HEK293 (cell line): ENCODE results near the gene SULT4A1.

Experiments
- SALL2 ChIP-seq: fragments of 450-650 bp; formaldehyde crosslinking; IDR thresholded peaks from 2 replicates; pipeline ENCODE4 v1.5.0; 2017; ENCODE audit warnings: missing biosample characterization, mild to moderate bottlenecking, missing genetic modification characterization, borderline replicate concordance
- ZBTB8A ChIP-seq: fragments of 450-650 bp; formaldehyde crosslinking; IDR thresholded peaks from 2 replicates; pipeline ENCODE4 v1.5.1; 2016; ENCODE audit warnings: missing biosample characterization, missing genetic modification characterization
- ZNF37A ChIP-seq: fragments of 450-650 bp; IDR thresholded peaks from 2 replicates; pipeline ENCODE4 v1.5.1; 2018; ENCODE audit warnings: missing biosample characterization, missing genetic modification characterization
- ZNF510 ChIP-seq: fragments of 450-650 bp; formaldehyde crosslinking; IDR thresholded peaks from 2 replicates; pipeline ENCODE4 v1.5.1; 2018; ENCODE audit warnings: mild to moderate bottlenecking, missing genetic modification characterization, missing biosample characterization; ENCODE audit not compliant: insufficient replicate concordance
- ZNF555 ChIP-seq: fragments of 450-650 bp; formaldehyde crosslinking; conservative IDR thresholded peaks from 2 replicates; pipeline ENCODE4 v1.5.1; 2017; ENCODE audit warnings: missing biosample characterization, mild to moderate bottlenecking, missing genetic modification characterization, inconsistent platforms
- TF ChIP-seq, protein P1 (sequence below): fragments of 450-650 bp; formaldehyde crosslinking; IDR thresholded peaks from 2 replicates; pipeline ENCODE4 v1.5.1; 2016; ENCODE audit warnings: missing biosample characterization, missing genetic modification characterization
- TF ChIP-seq, protein P2 (sequence below): fragments of 450-650 bp; formaldehyde crosslinking; optimal IDR thresholded peaks from 2 replicates; pipeline ENCODE3; 2016; ENCODE audit warnings: missing biosample characterization, mild to moderate bottlenecking, missing genetic modification characterization
- TF ChIP-seq, protein P3 (sequence below): fragments of 450-650 bp; formaldehyde crosslinking; IDR thresholded peaks from 2 replicates; pipeline ENCODE4 v1.5.1; 2016; ENCODE audit warnings: missing biosample characterization, missing genetic modification characterization
- TF ChIP-seq, protein P4 (sequence below): fragments of 450-650 bp; formaldehyde crosslinking; IDR thresholded peaks from 2 replicates; pipeline ENCODE4 v1.5.1; 2016; ENCODE audit warnings: missing biosample characterization, missing genetic modification characterization
- TF ChIP-seq, protein P5 (sequence below): fragments of 450-650 bp; formaldehyde crosslinking; IDR thresholded peaks from 2 replicates; pipeline ENCODE4 v1.5.1; 2016; ENCODE audit warnings: missing biosample characterization, missing genetic modification characterization
- TF ChIP-seq, protein P6 (sequence below): fragments of 450-650 bp; formaldehyde crosslinking; IDR thresholded peaks from 2 replicates; pipeline ENCODE4 v1.5.1; 2016; ENCODE audit warnings: missing biosample characterization, missing genetic modification characterization
- TF ChIP-seq, protein P7 (sequence below): fragments of 450-650 bp; formaldehyde crosslinking; IDR thresholded peaks from 2 replicates; pipeline ENCODE4 v1.5.1; 2017; ENCODE audit warnings: missing biosample characterization, missing genetic modification characterization

DNA sequence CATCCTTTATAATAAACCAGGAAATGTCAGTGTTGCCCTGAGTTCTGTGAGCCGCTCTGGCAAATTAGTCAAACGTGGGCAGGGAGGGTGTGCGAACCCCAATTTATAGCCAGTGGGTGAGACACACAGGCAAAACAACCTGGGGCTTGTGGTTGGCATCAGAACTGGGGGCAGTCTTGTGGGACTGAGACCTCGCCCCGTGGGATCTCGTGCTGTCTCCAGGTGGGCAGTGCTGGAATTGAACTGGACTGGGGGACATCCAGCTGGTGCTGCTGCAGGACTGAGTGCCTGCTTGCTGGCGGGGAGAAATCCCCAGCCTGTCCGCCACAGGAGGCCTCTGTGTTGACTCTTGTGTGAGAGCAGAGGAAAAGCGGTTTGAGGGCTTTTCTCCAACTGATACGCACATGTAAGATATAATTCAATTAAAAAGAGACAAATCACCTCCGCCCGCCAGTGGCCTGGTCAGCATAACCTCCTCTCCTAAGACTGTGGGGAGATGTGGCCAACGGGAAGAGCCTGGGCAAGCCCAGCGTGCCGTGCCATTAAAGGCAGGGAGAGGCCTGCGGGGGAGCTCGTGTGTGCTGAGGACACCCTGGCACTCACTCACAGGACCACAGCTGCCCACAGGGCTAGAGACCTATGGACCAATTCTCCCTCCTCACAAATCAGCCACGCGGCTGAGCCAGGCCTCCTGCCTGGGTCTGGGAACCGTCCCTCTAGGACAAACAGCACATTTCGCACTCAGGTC, 18.4 kb downstream of the SULT4A1 start:
- TF ChIP-seq, protein P1, sequence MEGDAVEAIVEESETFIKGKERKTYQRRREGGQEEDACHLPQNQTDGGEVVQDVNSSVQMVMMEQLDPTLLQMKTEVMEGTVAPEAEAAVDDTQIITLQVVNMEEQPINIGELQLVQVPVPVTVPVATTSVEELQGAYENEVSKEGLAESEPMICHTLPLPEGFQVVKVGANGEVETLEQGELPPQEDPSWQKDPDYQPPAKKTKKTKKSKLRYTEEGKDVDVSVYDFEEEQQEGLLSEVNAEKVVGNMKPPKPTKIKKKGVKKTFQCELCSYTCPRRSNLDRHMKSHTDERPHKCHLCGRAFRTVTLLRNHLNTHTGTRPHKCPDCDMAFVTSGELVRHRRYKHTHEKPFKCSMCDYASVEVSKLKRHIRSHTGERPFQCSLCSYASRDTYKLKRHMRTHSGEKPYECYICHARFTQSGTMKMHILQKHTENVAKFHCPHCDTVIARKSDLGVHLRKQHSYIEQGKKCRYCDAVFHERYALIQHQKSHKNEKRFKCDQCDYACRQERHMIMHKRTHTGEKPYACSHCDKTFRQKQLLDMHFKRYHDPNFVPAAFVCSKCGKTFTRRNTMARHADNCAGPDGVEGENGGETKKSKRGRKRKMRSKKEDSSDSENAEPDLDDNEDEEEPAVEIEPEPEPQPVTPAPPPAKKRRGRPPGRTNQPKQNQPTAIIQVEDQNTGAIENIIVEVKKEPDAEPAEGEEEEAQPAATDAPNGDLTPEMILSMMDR (tag by site-specific recombination): no peak
- TF ChIP-seq, protein P2, sequence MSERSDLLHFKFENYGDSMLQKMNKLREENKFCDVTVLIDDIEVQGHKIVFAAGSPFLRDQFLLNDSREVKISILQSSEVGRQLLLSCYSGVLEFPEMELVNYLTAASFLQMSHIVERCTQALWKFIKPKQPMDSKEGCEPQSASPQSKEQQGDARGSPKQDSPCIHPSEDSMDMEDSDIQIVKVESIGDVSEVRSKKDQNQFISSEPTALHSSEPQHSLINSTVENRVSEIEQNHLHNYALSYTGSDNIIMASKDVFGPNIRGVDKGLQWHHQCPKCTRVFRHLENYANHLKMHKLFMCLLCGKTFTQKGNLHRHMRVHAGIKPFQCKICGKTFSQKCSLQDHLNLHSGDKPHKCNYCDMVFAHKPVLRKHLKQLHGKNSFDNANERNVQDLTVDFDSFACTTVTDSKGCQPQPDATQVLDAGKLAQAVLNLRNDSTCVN (tag by site-specific recombination): no peak
- TF ChIP-seq ZNF555 (no peak), ZNF37A (tag by site-specific recombination) (no peak), ZBTB8A (tag by site-specific recombination) (no peak), SALL2 (tag by site-specific recombination) (no peak), ZNF510 (tag by site-specific recombination) (no peak)
- TF ChIP-seq, protein P3, sequence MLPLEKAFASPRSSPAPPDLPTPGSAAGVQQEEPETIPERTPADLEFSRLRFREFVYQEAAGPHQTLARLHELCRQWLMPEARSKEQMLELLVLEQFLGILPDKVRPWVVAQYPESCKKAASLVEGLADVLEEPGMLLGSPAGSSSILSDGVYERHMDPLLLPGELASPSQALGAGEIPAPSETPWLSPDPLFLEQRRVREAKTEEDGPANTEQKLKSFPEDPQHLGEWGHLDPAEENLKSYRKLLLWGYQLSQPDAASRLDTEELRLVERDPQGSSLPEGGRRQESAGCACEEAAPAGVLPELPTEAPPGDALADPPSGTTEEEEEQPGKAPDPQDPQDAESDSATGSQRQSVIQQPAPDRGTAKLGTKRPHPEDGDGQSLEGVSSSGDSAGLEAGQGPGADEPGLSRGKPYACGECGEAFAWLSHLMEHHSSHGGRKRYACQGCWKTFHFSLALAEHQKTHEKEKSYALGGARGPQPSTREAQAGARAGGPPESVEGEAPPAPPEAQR: no peak
- TF ChIP-seq, protein P4, sequence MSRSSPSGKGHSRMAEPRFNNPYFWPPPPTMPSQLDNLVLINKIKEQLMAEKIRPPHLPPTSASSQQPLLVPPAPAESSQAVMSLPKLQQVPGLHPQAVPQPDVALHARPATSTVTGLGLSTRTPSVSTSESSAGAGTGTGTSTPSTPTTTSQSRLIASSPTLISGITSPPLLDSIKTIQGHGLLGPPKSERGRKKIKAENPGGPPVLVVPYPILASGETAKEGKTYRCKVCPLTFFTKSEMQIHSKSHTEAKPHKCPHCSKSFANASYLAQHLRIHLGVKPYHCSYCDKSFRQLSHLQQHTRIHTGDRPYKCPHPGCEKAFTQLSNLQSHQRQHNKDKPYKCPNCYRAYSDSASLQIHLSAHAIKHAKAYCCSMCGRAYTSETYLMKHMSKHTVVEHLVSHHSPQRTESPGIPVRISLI (tag by site-specific recombination): no peak
- TF ChIP-seq, protein P5, sequence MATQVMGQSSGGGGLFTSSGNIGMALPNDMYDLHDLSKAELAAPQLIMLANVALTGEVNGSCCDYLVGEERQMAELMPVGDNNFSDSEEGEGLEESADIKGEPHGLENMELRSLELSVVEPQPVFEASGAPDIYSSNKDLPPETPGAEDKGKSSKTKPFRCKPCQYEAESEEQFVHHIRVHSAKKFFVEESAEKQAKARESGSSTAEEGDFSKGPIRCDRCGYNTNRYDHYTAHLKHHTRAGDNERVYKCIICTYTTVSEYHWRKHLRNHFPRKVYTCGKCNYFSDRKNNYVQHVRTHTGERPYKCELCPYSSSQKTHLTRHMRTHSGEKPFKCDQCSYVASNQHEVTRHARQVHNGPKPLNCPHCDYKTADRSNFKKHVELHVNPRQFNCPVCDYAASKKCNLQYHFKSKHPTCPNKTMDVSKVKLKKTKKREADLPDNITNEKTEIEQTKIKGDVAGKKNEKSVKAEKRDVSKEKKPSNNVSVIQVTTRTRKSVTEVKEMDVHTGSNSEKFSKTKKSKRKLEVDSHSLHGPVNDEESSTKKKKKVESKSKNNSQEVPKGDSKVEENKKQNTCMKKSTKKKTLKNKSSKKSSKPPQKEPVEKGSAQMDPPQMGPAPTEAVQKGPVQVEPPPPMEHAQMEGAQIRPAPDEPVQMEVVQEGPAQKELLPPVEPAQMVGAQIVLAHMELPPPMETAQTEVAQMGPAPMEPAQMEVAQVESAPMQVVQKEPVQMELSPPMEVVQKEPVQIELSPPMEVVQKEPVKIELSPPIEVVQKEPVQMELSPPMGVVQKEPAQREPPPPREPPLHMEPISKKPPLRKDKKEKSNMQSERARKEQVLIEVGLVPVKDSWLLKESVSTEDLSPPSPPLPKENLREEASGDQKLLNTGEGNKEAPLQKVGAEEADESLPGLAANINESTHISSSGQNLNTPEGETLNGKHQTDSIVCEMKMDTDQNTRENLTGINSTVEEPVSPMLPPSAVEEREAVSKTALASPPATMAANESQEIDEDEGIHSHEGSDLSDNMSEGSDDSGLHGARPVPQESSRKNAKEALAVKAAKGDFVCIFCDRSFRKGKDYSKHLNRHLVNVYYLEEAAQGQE: no peak
- TF ChIP-seq, protein P6, sequence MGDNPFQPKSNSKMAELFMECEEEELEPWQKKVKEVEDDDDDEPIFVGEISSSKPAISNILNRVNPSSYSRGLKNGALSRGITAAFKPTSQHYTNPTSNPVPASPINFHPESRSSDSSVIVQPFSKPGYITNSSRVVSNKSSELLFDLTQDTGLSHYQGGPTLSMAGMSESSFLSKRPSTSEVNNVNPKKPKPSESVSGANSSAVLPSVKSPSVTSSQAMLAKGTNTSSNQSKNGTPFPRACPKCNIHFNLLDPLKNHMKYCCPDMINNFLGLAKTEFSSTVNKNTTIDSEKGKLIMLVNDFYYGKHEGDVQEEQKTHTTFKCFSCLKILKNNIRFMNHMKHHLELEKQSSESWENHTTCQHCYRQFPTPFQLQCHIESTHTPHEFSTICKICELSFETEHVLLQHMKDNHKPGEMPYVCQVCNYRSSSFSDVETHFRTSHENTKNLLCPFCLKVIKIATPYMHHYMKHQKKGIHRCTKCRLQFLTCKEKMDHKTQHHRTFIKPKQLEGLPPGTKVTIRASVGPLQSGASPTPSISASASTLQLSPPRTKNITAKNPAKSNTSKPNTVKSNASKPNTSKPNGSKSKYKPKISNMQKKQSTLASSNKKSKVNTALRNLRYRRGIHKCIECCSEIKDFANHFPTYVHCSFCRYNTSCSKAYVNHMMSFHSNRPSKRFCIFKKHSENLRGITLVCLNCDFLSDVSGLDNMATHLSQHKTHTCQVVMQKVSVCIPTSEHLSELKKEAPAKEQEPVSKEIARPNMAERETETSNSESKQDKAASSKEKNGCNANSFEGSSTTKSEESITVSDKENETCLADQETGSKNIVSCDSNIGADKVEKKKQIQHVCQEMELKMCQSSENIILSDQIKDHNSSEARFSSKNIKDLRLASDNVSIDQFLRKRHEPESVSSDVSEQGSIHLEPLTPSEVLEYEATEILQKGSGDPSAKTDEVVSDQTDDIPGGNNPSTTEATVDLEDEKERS (tag by site-specific recombination): no peak
- TF ChIP-seq, protein P7, sequence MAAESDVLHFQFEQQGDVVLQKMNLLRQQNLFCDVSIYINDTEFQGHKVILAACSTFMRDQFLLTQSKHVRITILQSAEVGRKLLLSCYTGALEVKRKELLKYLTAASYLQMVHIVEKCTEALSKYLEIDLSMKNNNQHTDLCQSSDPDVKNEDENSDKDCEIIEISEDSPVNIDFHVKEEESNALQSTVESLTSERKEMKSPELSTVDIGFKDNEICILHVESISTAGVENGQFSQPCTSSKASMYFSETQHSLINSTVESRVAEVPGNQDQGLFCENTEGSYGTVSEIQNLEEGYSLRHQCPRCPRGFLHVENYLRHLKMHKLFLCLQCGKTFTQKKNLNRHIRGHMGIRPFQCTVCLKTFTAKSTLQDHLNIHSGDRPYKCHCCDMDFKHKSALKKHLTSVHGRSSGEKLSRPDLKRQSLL (tag by site-specific recombination): no peak
